H9 (cell line): ENCODE results near the gene SST. TPM values are rescaled to one million over a fixed set of nuclear protein-coding genes. Genes with fewer than 3 reads are reported as not detected.

Experiments used
- DNase-seq: peaks from one replicate; pipeline ENCODE4 v3.0.0-alpha.2; 2017
- H2AFZ ChIP-seq: one replicate; pipeline ENCODE4 v1.6.1; 2013; ENCODE audit warnings: mild to moderate bottlenecking, low read length, control low read depth, moderate library complexity
- H2AK5ac ChIP-seq: 2 replicates; pipeline ENCODE4 v1.6.1; 2013; ENCODE audit warnings: low read length, control low read depth, mixed read lengths; ENCODE audit not compliant: insufficient read length
- H2BK120ac ChIP-seq: one replicate; pipeline ENCODE4 v1.6.1; 2013; ENCODE audit warnings: low read depth, mild to moderate bottlenecking, low read length, control low read depth, inconsistent platforms; ENCODE audit not compliant: poor library complexity, severe bottlenecking
- H2BK12ac ChIP-seq: 2 replicates; pipeline ENCODE4 v1.6.1; 2013; ENCODE audit warnings: low read length, control low read depth, mixed read lengths, low read depth; ENCODE audit not compliant: insufficient read length
- H2BK15ac ChIP-seq: 2 replicates; pipeline ENCODE4 v1.6.1; 2013; ENCODE audit warnings: low read depth, low read length, control low read depth
- H2BK20ac ChIP-seq: one replicate; pipeline ENCODE4 v1.6.1; 2013; ENCODE audit warnings: low read depth, mild to moderate bottlenecking, low read length, control low read depth, inconsistent platforms; ENCODE audit not compliant: poor library complexity, severe bottlenecking
- H2BK5ac ChIP-seq: 2 replicates; pipeline ENCODE4 v1.6.1; 2013; ENCODE audit warnings: low read length, control low read depth, mixed read lengths; ENCODE audit not compliant: insufficient read length
- H3K14ac ChIP-seq: 2 replicates; pipeline ENCODE4 v1.6.1; 2013; ENCODE audit warnings: low read length, control low read depth; ENCODE audit not compliant: insufficient read depth
- H3K18ac ChIP-seq: 2 replicates; pipeline ENCODE4 v1.6.1; 2013; ENCODE audit warnings: low read depth, mild to moderate bottlenecking, mixed read lengths, low read length, control low read depth; ENCODE audit not compliant: insufficient read length
- H3K23ac ChIP-seq: 2 replicates; pipeline ENCODE4 v1.6.1; 2013; ENCODE audit warnings: low read length, control low read depth, mixed read lengths, low read depth; ENCODE audit not compliant: insufficient read length
- H3K23me2 ChIP-seq: 2 replicates; pipeline ENCODE4 v1.6.1; 2013; ENCODE audit warnings: low read depth, mild to moderate bottlenecking, mixed read lengths, low read length, control low read depth; ENCODE audit not compliant: insufficient read length, poor library complexity, severe bottlenecking
- H3K27ac ChIP-seq: 2 replicates; pipeline ENCODE4 v1.5.1; 2013; ENCODE audit warnings: low read length, control low read depth, mixed read lengths, low read depth; ENCODE audit not compliant: insufficient read length
- H3K27me3 ChIP-seq: 2 replicates; pipeline ENCODE4 v1.6.1; 2013; ENCODE audit warnings: low read length, control low read depth, inconsistent platforms; ENCODE audit not compliant: insufficient read depth
- H3K4ac ChIP-seq: 2 replicates; pipeline ENCODE4 v1.6.1; 2013; ENCODE audit warnings: low read depth, mild to moderate bottlenecking, control low read depth, inconsistent platforms, low read length, moderate library complexity
- H3K4me1 ChIP-seq: 2 replicates; pipeline ENCODE4 v1.6.1; 2013; ENCODE audit warnings: low read length, control low read depth, inconsistent platforms; ENCODE audit not compliant: insufficient read depth
- H3K4me2 ChIP-seq: 2 replicates; pipeline ENCODE4 v1.6.1; 2013; ENCODE audit warnings: low read length, control low read depth, mixed read lengths; ENCODE audit not compliant: insufficient read length, insufficient read depth
- H3K56ac ChIP-seq: 2 replicates; pipeline ENCODE4 v1.6.1; 2013; ENCODE audit warnings: low read depth, mild to moderate bottlenecking, mixed read lengths, low read length, control low read depth; ENCODE audit not compliant: insufficient read length
- H3K79me1 ChIP-seq: 2 replicates; pipeline ENCODE4 v1.6.1; 2013; ENCODE audit warnings: low read depth, mild to moderate bottlenecking, moderate library complexity, low read length, control low read depth, inconsistent platforms; ENCODE audit not compliant: insufficient read depth, poor library complexity, severe bottlenecking
- H3K79me2 ChIP-seq: 2 replicates; pipeline ENCODE4 v1.6.1; 2013; ENCODE audit warnings: low read length, control low read depth, inconsistent platforms; ENCODE audit not compliant: insufficient read depth
- H3K9ac ChIP-seq: 2 replicates; pipeline ENCODE4 v1.6.1; 2013; ENCODE audit warnings: low read length, control low read depth, mixed read lengths; ENCODE audit not compliant: insufficient read length; ENCODE audit errors: extremely low read depth
- H3K9me3 ChIP-seq: one replicate; pipeline ENCODE4 v1.6.1; 2013; ENCODE audit warnings: low read depth, low read length, inconsistent platforms; ENCODE audit not compliant: control insufficient read depth
- H3T11ph ChIP-seq: one replicate; pipeline ENCODE4 v1.6.1; 2013; ENCODE audit warnings: mild to moderate bottlenecking, low read length, control low read depth, inconsistent platforms
- H4K20me1 ChIP-seq: one replicate; pipeline ENCODE4 v1.6.1; 2013; ENCODE audit not compliant: control insufficient read depth, insufficient read length, insufficient read depth
- H4K5ac ChIP-seq: 2 replicates; pipeline ENCODE4 v1.6.1; 2013; ENCODE audit warnings: low read depth, mild to moderate bottlenecking, mixed read lengths, low read length, control low read depth; ENCODE audit not compliant: insufficient read length
- H4K8ac ChIP-seq: replicated peaks from 2 replicates; pipeline ENCODE4 v1.6.1; 2013; ENCODE audit warnings: low read length, control low read depth, mixed read lengths, low read depth; ENCODE audit not compliant: insufficient read length
- H4K91ac ChIP-seq: 2 replicates; pipeline ENCODE4 v1.6.1; 2013; ENCODE audit warnings: low read depth, mild to moderate bottlenecking, moderate library complexity, mixed read lengths, low read length, control low read depth; ENCODE audit not compliant: insufficient read length
- H3K27ac Mint-ChIP-seq, 3 experiments: 2 replicates in 2 of 3; 3 replicates in 1 of 3; pipeline ENCODE4 v1.8.0; 2020 to 2021; ENCODE audit warnings: mixed read lengths in 3 of 3, mild to moderate bottlenecking in 1 of 3, moderate library complexity in 1 of 3
- H3K27me3 Mint-ChIP-seq: 2 replicates; pipeline ENCODE4 v1.8.0; 2021; ENCODE audit warnings: low read depth, mild to moderate bottlenecking, moderate library complexity, mixed read lengths
- H3K36me3 Mint-ChIP-seq, 3 experiments: 2 replicates in 2 of 3; 3 replicates in 1 of 3; pipeline ENCODE4 v1.8.0; 2020 to 2021; ENCODE audit warnings: low read depth in 3 of 3, mixed read lengths in 3 of 3; ENCODE audit not compliant: insufficient read depth in 1 of 3
- H3K4me1 Mint-ChIP-seq, 2 experiments: 2 replicates each; pipeline ENCODE4 v1.8.0; 2020; ENCODE audit warnings: mixed read lengths in 2 of 2
- H3K4me3 Mint-ChIP-seq, 2 experiments: 2 replicates in 1 of 2; 3 replicates in 1 of 2; pipeline ENCODE4 v1.8.0; 2020 to 2021; ENCODE audit warnings: mild to moderate bottlenecking in 2 of 2, mixed read lengths in 2 of 2, moderate library complexity in 1 of 2
- H3K9me3 Mint-ChIP-seq, 2 experiments: 2 replicates in 1 of 2; 3 replicates in 1 of 2; pipeline ENCODE4 v1.8.0; 2020; ENCODE audit warnings: mild to moderate bottlenecking in 2 of 2, mixed read lengths in 2 of 2, moderate library complexity in 1 of 2
- WGBS: extraction: QIAGEN DNeasy Blood & Tissue Kit; methylation state at CpG from one replicate; pipeline ENCODE4 v1.1.7; 2013; ENCODE audit warnings: missing lambda C conversion rate, low lambda C conversion rate, mixed read lengths; ENCODE audit not compliant: insufficient read length; ENCODE audit errors: extremely low coverage; 5-methylcytosine and 5-hydroxymethylcytosine counted together
- total RNA-seq: library from RNA; stranded (reverse); gene quantifications from 2 replicates; pipeline ENCODE4 v1.2.1, GENCODE V29; 2021
- TF ChIP-seq, protein P1 (sequence below): fragments of 200-600 bp; sonication (generic); conservative IDR thresholded peaks from 3 replicates; pipeline ENCODE4 v1.8.0; 2021; ENCODE audit warnings: antibody characterized with exemption, mild to moderate bottlenecking

Gene SST
- total RNA-seq, 1 experiment from 2014 or later: not detected

- Histone ChIP-seq H3K9ac (no peak overlapping the region), H3K4me1 (no peaks in the 10 kb centered on the region), H3K23me2 (no peaks in the 10 kb centered on the region), H4K8ac (no peak overlapping the region), H2AFZ (no peak overlapping the region), H4K5ac (no peak overlapping the region), H4K91ac (no peak overlapping the region), H2BK5ac (no peak overlapping the region), H3K4ac (no peak overlapping the region), H3K27ac (no peak overlapping the region), H2BK120ac (no peak overlapping the region), H4K20me1 (no peaks in the 10 kb centered on the region), H3K18ac (no peak overlapping the region), H3K23ac (no peak overlapping the region), H3K9me3 (peaks cover 12% of the 10 kb centered on the region), H3K79me2 (no peaks in the 10 kb centered on the region), H3K14ac (no peak overlapping the region), H2BK12ac (no peak overlapping the region), H3K79me1 (no peaks in the 10 kb centered on the region), H3K56ac (no peak overlapping the region), H3K4me2 (no peak overlapping the region), H2AK5ac (no peak overlapping the region), H2BK20ac (no peak overlapping the region), H3K27me3 (no peaks in the 10 kb centered on the region), H3T11ph (no peak overlapping the region), H2BK15ac (no peak overlapping the region)
- H3K4me1 Mint-ChIP-seq: no peaks in the 10 kb centered on the region; a peak in 1 of 4 replicates
- no peak overlapping the region for H3K4me3 Mint-ChIP-seq
- peaks cover 3% of the 10 kb centered on the region; the same call in 1 of the 2 replicates for H3K27me3 Mint-ChIP-seq
- H3K36me3 Mint-ChIP-seq: peaks cover 10 to 15% (median 14%) of the 10 kb centered on the region in 3 experiments; a peak in 6 of 7 replicates
- no peak for DNase-seq
- peaks cover 17 to 19% of the 10 kb centered on the region in 2 experiments for H3K9me3 Mint-ChIP-seq
- no CpG with 5 or more reads among the region's 4 CpGs for WGBS
- H3K27ac Mint-ChIP-seq: no peak overlapping the region
- TF ChIP-seq, protein P1, sequence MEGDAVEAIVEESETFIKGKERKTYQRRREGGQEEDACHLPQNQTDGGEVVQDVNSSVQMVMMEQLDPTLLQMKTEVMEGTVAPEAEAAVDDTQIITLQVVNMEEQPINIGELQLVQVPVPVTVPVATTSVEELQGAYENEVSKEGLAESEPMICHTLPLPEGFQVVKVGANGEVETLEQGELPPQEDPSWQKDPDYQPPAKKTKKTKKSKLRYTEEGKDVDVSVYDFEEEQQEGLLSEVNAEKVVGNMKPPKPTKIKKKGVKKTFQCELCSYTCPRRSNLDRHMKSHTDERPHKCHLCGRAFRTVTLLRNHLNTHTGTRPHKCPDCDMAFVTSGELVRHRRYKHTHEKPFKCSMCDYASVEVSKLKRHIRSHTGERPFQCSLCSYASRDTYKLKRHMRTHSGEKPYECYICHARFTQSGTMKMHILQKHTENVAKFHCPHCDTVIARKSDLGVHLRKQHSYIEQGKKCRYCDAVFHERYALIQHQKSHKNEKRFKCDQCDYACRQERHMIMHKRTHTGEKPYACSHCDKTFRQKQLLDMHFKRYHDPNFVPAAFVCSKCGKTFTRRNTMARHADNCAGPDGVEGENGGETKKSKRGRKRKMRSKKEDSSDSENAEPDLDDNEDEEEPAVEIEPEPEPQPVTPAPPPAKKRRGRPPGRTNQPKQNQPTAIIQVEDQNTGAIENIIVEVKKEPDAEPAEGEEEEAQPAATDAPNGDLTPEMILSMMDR: no peak
Measured at GRCh38 chr3:187689984-187690383, 19.8 kb upstream of the SST start.
